GM06990 (cell line): Measurements from ENCODE around the gene SYNE1.
A peak's percentile ranks its signal among the peaks of the same experiment; 100 is the strongest.

ENCODE experiments used
- DNase-seq: peaks from one replicate; pipeline ENCODE4 v3.0.0-alpha.2; 2011; ENCODE audit not compliant: insufficient read length; ENCODE audit errors: extremely low read depth
- H3K27me3 ChIP-seq: replicated peaks from 2 replicates; pipeline ENCODE4 v1.6.0; 2011; ENCODE audit warnings: low read length; ENCODE audit not compliant: control insufficient read depth, insufficient read depth
- H3K36me3 ChIP-seq: 2 replicates; pipeline ENCODE4 v1.5.1; 2011; ENCODE audit warnings: low read length; ENCODE audit not compliant: control insufficient read depth, insufficient read depth
- H3K4me3 ChIP-seq: replicated peaks from 2 replicates; pipeline ENCODE4 v1.5.1; 2011; ENCODE audit warnings: low read depth, mild to moderate bottlenecking, control low read depth, low read length
- CTCF ChIP-seq: IDR thresholded peaks from 2 replicates; pipeline ENCODE4 v1.5.1; 2011; ENCODE audit warnings: low read length, control low read depth, mild to moderate bottlenecking, inconsistent platforms; ENCODE audit not compliant: insufficient read depth, poor library complexity, severe bottlenecking

Gene SYNE1

DNA sequence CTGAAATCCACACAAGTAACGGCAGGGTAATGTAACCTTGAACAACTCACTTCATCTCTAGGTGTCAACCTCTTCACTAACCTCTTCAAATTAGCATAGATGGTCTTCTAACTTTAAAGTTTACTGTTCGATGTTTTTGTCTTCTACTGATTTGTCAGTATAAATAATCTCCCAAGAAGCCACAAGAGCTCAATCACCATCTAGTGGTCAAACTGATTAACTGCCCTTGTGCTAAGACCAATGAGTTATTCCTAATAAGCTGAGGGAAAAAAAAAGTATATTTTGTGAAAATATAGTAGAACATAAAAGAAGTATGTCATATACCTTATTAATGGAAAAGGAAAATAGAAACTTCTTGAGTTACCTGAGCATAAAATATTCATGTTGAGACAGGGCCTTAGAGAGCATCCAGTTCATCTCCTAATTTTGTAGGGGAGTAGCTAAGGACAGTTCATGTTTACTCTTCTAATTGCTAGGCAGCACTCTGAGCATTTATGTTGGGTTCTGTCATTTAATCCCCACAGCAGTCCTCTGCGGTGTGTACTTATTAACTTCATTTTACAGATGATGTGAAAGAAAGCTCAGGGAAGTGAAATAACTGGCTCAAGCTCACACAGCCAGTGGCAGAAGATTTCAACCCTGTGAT, 512.6 kb downstream of the SYNE1 start:
- no peaks in the 10 kb centered on the region for H3K27me3 ChIP-seq
- peak; percentile 65 for TF ChIP-seq CTCF
- peaks cover 4% of the 10 kb centered on the region for H3K36me3 ChIP-seq
- no peak for DNase-seq
- no peak overlapping the region for H3K4me3 ChIP-seq

DNA sequence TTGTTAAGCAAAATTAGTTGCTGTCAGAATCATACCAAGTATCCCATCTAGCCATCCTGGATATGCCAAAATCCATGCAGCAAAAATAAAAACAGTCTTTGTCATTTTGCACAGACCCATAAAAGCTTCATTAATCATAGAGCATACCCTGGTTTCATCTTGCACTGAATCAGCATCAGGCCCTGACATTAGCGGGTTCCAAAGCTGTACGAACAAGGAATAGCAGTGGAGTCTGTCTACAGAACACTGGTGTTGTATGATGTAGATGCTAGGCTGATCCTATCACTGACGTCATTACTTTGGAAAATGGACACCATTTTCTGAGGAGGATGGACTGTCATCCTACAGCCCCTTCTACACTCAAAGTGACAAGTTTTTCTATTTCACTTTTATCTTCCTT, 514.1 kb downstream of the SYNE1 start:
- no peak for TF ChIP-seq CTCF
- peaks cover 1% of the 10 kb centered on the region for H3K36me3 ChIP-seq
- no peak for DNase-seq

DNA sequence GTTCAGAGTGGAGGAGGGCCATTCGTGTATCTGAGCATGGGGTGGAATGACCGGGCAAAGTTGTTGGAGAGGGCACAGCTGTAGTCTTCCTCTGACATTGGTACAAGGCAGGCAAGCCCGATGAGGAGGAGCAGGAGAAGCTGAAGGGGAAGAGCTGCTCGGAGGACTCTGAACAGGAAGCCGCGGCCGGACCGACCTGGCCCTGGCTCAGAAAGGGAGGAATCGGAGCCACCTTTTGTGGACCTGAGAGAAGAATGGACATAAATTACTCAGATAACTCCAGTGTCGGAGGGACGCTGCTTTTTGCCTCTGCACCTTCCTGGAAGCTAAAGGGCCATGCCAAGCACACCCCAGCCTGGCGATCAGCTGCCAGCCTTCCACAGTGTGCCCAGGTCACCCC, 514.7 kb downstream of the SYNE1 start:
- H3K4me3 ChIP-seq: no peak overlapping the region
- no peak for DNase-seq
- no peak for TF ChIP-seq CTCF
- H3K36me3 ChIP-seq: peaks cover under 1% of the 10 kb centered on the region; the same call in 1 of the 2 replicates
- H3K27me3 ChIP-seq: no peaks in the 10 kb centered on the region

More for the DNA sequence above, 514.1 kb downstream of the SYNE1 start:
- no peak overlapping the region for H3K4me3 ChIP-seq
- H3K27me3 ChIP-seq: no peaks in the 10 kb centered on the region

- no peaks in the 10 kb centered on the region for H3K27me3 ChIP-seq
- H3K36me3 ChIP-seq: no peaks in the 10 kb centered on the region
- H3K4me3 ChIP-seq: no peak overlapping the region
- DNase-seq: no peak
- no peak for TF ChIP-seq CTCF
Measured at GRCh38 chr6:152121910-152122309, 515.3 kb downstream of the SYNE1 start.

DNA sequence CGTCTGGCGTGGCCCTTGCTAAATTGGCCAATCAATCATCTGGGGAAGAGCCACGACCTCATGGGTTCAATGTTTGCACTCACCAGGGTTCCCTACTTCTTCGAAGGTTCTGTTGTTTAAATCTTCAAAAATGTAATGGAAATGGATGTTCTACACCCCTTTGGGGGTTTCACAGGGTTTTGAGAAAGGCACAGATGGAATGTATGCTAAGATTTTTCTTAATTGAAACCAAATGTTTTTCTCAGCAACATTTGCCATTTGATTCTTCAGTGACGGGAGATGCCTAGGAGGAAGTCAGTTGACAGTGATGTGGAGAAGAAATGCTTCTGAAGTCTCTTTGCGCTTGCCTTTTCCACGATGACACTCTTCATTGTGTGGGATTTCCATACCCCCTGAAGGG, 517.3 kb downstream of the SYNE1 start:
- DNase-seq: no peak
- no peak overlapping the region for H3K4me3 ChIP-seq
- no peaks in the 10 kb centered on the region for H3K27me3 ChIP-seq
- no peaks in the 10 kb centered on the region for H3K36me3 ChIP-seq
- TF ChIP-seq CTCF: no peak

DNA sequence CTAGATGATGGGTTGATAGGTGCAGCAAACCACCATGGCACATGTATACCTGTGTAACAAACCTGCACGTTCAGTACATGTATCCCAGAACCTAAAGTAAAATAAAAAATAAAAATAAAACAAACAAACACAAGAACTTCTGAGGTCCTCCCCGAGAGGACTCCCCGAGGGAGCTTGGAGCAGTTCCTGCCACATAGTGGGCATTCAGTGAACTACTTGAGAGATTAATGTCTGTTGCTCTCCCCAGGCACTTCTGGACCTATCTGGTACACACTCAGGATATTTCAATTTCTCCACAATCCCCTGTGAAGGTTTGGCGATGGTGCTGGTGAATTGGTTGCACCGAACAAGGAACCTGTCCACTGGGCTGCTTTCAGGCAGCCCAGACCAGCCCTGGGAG, 518.5 kb downstream of the SYNE1 start:
- no peak overlapping the region for H3K4me3 ChIP-seq
- TF ChIP-seq CTCF: no peak
- DNase-seq: no peak
- no peaks in the 10 kb centered on the region for H3K27me3 ChIP-seq
- no peaks in the 10 kb centered on the region for H3K36me3 ChIP-seq
